ENCODE results near the gene MIPOL1.
"Not testable (repeated sequence)": the region's sequence is repeated elsewhere in the genome, so short reads cannot be mapped to it uniquely, and the experiment has no call there.

Gene MIPOL1

DNA sequence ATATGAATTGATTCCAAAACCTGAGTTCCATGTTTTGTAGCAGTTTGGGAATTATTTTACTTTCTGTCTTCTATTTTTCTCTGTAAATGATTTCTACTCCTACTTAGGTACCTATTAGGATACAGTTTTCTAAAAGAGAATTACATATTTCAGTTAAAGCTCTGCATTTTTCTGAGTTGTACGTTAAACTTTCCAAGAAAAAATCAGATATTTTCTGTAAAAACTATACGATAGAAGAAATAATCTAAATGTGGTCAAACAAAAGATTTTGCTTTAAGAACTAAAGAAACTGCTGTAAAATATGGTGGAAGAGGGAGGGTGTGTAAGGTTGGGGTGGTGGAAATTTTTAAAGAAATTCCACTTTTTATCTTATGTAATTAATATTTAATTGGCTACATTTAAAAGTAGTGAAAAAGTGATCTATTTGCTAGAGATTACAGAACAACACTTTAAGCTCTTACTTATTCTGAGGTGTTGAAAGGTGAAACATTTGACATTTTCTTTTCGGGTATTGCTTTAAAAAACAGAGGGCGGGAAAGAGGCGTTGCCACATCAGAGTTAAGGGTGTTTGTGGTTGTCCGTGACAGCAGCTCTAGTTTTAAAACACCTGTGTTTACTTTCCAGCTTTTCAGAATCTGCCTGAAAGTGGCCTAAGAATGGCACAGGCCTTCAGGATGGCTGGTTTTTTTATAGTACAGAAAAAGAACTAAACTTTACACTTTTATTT lies 187.3 kb downstream of the MIPOL1 start:
- H3K4me3 ChIP-seq (ENCODE audit: low read depth, low read length): no peak overlapping the region
- ChIA-PET CTCF (no interaction called here), POLR2A (no interaction called here)
- TF ChIP-seq, protein P1, sequence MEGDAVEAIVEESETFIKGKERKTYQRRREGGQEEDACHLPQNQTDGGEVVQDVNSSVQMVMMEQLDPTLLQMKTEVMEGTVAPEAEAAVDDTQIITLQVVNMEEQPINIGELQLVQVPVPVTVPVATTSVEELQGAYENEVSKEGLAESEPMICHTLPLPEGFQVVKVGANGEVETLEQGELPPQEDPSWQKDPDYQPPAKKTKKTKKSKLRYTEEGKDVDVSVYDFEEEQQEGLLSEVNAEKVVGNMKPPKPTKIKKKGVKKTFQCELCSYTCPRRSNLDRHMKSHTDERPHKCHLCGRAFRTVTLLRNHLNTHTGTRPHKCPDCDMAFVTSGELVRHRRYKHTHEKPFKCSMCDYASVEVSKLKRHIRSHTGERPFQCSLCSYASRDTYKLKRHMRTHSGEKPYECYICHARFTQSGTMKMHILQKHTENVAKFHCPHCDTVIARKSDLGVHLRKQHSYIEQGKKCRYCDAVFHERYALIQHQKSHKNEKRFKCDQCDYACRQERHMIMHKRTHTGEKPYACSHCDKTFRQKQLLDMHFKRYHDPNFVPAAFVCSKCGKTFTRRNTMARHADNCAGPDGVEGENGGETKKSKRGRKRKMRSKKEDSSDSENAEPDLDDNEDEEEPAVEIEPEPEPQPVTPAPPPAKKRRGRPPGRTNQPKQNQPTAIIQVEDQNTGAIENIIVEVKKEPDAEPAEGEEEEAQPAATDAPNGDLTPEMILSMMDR (IDR thresholded peaks at IDR 0.05; ENCODE audit: insufficient read depth, low read length, missing control alignments): no peak
- no peak for DNase-seq (ENCODE audit: low read depth, low spot score)

DNA sequence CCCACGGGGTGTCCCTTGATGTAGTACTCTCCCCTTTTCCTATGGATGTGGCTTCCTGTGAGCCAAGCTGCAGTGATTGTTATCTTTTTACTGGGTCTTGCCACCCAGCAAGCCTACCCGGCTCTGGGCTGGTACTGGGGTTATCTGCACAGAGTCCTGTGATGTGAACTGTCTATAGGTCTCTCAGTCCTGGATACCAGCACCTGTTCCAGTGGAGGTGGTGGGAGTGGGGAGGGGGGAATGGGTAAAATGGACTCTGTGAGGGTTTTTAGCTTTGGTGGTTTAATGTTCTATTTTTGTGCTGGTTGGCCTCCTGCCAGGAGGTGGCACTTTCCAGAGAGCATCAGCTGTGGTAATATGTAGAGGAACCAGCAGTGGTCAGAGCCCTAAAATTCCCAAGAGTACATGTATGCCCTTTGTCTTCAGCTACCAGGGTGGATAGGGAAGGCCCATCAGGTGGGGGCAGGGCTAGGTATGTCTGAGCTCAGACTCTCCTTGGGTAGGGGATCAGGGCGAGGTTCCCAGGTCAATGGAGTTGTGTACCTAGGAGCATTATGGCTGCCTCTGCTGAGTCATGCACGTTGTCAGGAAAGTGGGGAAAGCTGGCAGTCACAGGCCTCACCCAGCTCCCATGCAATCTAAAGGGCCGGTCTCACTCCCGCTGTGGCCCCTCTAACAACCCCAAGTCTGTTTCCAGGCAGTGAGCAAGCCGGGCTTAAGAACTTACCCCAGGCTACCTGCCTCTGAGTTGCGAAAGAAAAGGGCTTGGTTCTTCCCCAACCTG lies 199.6 kb downstream of the MIPOL1 start:
- H3K4me3 ChIP-seq (ENCODE audit: low read depth, low read length); POLR2A ChIA-PET; DNase-seq (ENCODE audit: low read depth, low spot score): not testable (repeated sequence)
- CTCF ChIA-PET: interaction anchor here (0.7 kb wide), 1 partner anchor 67 kb away, joined by 3 read pairs; no protein-coding TSS in a partner anchor

DNA sequence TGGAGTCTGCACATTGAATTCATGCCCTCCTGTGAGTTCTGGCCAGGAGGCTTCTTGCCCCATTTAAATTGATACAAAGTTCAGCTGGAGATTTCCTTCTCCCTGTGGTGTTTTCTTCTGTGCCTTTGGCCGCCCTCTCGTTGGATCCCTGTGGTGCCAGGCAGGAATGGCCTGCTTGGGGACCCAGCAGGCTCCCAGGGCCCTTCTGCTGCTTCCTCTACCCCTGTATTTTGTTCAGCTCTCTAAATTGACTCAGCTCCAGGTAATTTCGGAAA lies 200.1 kb downstream of the MIPOL1 start:
- DNase-seq (ENCODE audit: low read depth, low spot score): no peak
- CTCF ChIA-PET: interaction anchor here (0.7 kb wide), 1 partner anchor 68 kb away, joined by 3 read pairs; no protein-coding TSS in a partner anchor
- POLR2A ChIA-PET: no interaction called here
- TF ChIP-seq, protein P1 (IDR thresholded peaks at IDR 0.05; ENCODE audit: insufficient read depth, low read length, missing control alignments): no peak
- no peak overlapping the region for H3K4me3 ChIP-seq (ENCODE audit: low read depth, low read length)

DNA sequence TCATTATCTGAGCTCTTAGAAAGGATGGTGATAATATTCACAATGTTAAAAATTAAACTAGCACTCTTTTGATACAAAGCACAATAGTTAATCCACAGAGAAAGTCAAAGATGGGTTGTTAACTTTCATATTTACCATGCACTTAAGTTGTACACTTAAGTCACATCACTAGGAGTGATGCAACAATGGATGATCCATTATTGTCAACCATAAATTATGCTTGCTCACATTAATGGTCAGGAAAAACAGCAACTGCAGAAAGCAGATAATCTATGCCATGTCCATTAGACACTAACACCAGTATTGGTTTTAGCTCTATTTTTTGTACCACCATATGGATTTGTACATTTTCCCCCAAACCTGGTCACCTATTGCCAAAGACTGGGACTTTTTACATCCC lies 201.8 kb downstream of the MIPOL1 start:
- ChIA-PET CTCF (interaction anchor here (0.8 kb wide), 1 partner anchor 10 kb away, joined by 3 read pairs; no protein-coding TSS in a partner anchor), POLR2A (no interaction called here)
- no peak overlapping the region for H3K4me3 ChIP-seq (ENCODE audit: low read depth, low read length)
- TF ChIP-seq, protein P1 (IDR thresholded peaks at IDR 0.05; ENCODE audit: insufficient read depth, low read length, missing control alignments): no peak
- DNase-seq (ENCODE audit: low read depth, low spot score): no peak

DNA sequence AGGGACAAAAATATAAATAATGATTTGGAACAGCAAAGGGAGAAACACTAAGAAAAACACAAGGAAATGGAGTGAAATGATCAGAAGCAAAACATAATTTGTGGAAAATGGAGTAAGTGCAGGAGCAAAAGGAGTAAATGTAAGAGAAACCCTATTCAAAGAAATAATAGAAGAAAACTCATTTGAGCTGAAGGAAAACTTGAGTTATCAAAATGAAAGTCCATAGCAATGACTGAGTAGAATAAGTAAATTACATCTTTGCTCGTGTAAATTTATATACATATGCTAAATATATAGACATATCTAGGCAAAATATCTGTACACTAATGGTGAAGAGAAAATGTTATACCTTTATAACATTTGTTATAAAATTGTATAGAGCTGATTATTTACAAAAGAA lies 203.4 kb downstream of the MIPOL1 start:
- ChIA-PET POLR2A (no interaction called here), CTCF (no interaction called here)
- no peak for DNase-seq (ENCODE audit: low read depth, low spot score)
- no peak overlapping the region for H3K4me3 ChIP-seq (ENCODE audit: low read depth, low read length)
- TF ChIP-seq, protein P1 (IDR thresholded peaks at IDR 0.05; ENCODE audit: insufficient read depth, low read length, missing control alignments): no peak

DNA sequence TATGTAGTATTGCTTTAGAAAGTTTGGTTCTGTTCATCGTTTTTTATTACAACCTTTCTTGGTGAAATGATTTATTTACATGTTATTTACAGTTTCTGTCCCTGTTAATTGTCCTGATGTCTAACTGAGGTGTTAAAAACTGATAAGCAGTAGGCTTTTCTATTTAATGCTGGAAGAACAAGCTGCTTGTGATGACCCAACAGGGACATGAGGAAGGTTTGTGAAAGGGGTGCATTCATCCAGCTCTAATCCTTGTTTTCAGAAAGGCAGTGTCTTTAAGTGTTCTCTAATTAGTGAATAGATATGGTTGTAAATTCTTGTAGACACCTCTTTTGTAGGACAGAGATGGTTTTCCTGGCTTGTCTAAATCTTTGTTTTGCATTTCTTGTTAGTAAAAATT lies 205.9 kb downstream of the MIPOL1 start:
- TF ChIP-seq, protein P1 (IDR thresholded peaks at IDR 0.05; ENCODE audit: insufficient read depth, low read length, missing control alignments): no peak
- no peak for DNase-seq (ENCODE audit: low read depth, low spot score)
- ChIA-PET CTCF (no interaction called here), POLR2A (no interaction called here)
- no peak overlapping the region for H3K4me3 ChIP-seq (ENCODE audit: low read depth, low read length)
